GM18858 (cell line): Measurements from ENCODE around the gene KCNH1.

Experiments
- ATAC-seq: cut with Tn5 transposase; IDR thresholded peaks from one replicate; pipeline ENCODE4 v1.9.1; 2021; ENCODE audit not compliant: unreplicated experiment

Gene KCNH1

DNA sequence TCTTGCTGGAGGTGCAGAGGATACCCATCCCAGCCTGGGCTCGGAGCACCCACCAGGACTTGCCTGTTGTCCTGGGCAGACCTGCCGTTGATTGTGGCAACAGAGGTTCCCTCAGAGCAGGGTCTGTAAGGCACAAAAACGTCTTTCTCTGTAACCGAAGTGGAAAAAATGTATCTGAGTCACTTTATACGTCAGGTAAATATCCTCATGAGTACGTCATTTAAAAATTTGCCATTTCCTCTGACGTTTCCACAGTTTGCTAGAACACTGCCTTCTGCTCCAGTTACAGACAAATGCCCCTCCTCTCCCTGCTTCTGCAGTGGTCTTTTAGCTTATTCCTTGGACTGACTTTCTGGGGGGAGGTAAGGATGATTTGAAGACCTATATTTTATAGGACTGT is 478.4 kb downstream of the KCNH1 start:
- no peak for ATAC-seq

GRCh38 chr1:210654176-210654981 is 479.6 kb downstream of the KCNH1 start:
- no peak for ATAC-seq

- ATAC-seq, result no peak
These were observed 480.2 kb downstream of the KCNH1 start for GRCh38 chr1:210653771-210654170.

GRCh38 chr1:210652329-210652954 is 481.5 kb downstream of the KCNH1 start:
- no peak for ATAC-seq

- no peak for ATAC-seq
These were observed 483.5 kb downstream of the KCNH1 start for GRCh38 chr1:210650403-210650802.

GRCh38 chr1:210648588-210649269 is 485.2 kb downstream of the KCNH1 start:
- ATAC-seq, result no peak

GRCh38 chr1:210647406-210648333 is 486.3 kb downstream of the KCNH1 start:
- no peak for ATAC-seq

DNA sequence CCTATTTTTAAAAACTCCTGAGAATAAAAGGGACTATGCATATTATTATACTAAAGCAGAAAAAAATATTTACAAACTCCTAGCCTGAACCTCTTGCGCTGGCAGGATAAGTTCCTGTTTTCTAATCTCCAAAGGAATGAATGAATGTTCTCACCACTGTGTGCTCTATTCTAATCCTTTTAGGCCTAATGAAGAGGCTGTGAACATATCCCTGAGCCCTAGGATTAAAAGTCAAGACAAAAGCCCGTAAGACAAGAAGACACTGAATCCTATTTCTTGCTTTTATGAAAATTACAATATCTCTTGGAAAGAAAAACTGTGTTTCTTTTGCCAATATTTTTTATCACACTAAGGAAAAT is 487.7 kb downstream of the KCNH1 start:
- no peak for ATAC-seq

DNA sequence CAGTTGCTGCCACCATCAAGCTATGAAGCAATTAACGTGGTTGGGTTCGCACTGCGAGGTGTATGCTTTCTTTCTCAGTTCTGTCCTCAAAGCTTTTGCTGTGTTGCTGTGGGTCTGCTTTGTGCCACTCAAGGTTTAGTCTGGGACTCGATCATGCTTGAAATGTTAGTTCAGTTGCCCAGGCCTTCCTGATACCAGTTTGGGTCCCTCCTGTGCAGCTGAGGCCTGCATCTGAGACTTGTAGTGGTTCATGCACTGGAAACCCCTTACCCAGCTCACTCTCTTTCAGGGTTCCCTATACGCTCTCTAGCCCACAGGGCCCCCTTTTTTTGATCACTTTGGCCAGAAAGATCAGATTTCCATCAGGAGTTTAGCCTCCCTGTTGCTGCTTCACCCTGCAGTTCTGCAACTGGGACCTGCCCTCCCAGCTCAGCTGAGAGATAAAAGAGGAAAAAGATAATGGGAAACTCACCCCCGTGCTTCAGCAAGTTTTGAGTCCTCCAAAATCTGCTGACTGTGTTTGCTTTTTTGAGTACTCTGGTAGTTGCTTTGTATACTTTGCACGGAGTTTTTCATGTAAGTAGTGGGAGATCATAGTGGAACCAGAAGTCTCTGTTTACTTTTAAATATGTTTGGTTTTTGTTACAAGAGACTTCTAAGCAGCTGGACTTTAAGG is 488.2 kb downstream of the KCNH1 start:
- ATAC-seq, result no peak

DNA sequence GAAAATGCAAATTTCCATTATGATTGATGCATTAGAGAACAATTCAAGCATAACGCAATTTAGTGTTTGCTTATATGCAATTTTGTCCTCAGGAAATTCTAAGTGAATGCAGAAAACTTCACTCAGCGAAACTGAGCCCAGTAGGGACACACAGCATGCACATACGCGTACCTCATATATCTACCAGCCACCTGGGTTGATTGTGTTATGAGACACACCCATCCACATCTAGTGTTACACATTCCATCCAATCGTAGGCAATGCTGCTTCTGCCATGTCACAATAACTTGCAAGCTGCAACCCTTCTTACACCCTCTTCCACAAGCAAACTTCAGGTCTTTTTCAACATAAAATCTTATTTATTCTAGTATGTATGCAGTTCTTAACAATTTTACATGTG is 492.4 kb downstream of the KCNH1 start:
- no peak for ATAC-seq

DNA sequence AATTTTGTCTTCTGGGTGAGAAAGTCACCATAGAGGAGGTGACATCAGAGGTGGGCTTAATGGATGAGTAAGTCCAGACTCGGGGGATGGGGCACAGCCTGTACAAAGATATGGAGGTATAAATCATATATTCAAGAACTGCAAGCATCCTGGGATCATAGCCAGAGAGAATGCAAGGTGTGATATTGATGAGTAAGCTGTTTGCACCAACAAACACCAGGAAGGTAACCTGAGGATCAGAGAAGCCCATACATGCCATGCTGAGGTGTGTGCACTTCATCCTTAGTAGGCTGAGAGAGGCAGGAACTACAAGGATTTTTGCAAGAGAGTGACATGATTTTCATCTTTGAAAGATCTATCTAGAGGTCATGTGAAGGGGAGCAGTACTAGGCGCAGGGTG is 498.8 kb downstream of the KCNH1 start:
- no peak for ATAC-seq

GRCh38 chr1:210633636-210634035 is 500.3 kb downstream of the KCNH1 start:
- ATAC-seq, result no peak

- ATAC-seq, result no peak
These were observed 500.8 kb downstream of the KCNH1 start for GRCh38 chr1:210633140-210633539.

DNA sequence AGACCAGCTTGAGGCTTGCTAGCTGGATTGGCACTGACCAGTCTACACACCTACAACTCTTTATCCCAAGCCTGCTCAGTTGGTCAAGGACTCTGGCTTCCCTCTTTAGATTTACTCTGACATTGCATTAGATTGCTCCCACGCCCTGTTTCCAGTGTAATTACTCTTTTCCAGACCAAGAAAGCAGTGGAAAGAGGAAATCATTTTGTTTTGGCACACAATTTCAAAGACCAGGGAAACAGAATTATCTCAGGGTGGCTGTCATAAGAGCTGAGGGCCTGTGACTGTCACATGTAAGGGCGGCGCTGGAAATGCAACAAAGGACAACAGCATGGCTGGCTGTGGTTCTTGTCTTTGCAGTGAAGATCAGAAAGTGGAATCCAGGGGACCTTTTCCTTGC is 502.5 kb downstream of the KCNH1 start:
- no peak for ATAC-seq

GRCh38 chr1:210629276-210629675 is 504.7 kb downstream of the KCNH1 start:
- ATAC-seq, result no peak

- ATAC-seq, result no peak
These were observed 506.2 kb downstream of the KCNH1 start for GRCh38 chr1:210627755-210628154.
